Hematopoietic multipotent progenitor cell (in vitro differentiated cells): ENCODE data around the gene UNK. TPM values are rescaled to one million over a fixed set of nuclear protein-coding genes. Genes with fewer than 3 reads are reported as not detected.
A peak's percentile ranks its signal among the peaks of the same experiment; 100 is the strongest.

Experiments
- DNase-seq, 3 donors: peaks; one replicate each; pipeline ENCODE4 v3.0.0-alpha.2; 2011 to 2015; ENCODE audit warnings: low read depth in 2 of 3, low spot score in 2 of 3
- total RNA-seq: library from RNA; depleted of rRNA; stranded (reverse); fragments of >200 nt; gene quantifications from one replicate; pipeline ENCODE4 v1.2.3, GENCODE V29; 2012

UNK gene, protein sequence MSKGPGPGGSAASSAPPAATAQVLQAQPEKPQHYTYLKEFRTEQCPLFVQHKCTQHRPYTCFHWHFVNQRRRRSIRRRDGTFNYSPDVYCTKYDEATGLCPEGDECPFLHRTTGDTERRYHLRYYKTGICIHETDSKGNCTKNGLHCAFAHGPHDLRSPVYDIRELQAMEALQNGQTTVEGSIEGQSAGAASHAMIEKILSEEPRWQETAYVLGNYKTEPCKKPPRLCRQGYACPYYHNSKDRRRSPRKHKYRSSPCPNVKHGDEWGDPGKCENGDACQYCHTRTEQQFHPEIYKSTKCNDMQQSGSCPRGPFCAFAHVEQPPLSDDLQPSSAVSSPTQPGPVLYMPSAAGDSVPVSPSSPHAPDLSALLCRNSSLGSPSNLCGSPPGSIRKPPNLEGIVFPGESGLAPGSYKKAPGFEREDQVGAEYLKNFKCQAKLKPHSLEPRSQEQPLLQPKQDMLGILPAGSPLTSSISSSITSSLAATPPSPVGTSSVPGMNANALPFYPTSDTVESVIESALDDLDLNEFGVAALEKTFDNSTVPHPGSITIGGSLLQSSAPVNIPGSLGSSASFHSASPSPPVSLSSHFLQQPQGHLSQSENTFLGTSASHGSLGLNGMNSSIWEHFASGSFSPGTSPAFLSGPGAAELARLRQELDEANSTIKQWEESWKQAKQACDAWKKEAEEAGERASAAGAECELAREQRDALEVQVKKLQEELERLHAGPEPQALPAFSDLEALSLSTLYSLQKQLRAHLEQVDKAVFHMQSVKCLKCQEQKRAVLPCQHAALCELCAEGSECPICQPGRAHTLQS
- total RNA-seq, result 34.7 TPM

DNA sequence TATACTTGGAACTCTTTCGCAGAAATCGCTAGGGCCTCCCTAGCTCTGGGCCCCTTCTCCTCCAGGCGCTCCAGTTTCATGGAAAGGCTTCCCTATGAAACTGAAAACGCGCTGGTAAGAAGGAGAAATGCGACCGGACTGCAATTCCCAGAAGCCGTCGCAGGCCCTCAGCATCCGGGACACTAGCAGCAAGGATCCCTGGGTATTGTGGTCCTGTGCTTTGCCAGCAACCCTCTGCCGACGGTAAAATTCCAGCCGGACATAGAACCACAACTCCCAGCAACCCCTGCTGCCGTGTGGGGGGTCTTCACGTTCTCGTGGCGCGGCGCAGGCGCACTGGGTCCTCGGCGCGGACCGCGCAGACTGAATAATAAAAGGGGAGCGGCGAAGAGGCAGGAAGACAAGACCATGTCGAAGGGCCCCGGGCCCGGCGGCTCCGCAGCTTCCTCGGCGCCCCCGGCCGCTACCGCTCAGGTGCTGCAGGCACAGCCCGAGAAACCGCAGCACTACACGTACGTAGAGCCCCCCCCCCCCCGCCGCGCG is at the start of gene UNK:
UNK (plus strand) TSS at position 334 of the 543 bp plus-strand sequence; CDS start at position 409, 75 bp downstream.
- peak; percentile 95 to 99 (median 98) for DNase-seq

DNA sequence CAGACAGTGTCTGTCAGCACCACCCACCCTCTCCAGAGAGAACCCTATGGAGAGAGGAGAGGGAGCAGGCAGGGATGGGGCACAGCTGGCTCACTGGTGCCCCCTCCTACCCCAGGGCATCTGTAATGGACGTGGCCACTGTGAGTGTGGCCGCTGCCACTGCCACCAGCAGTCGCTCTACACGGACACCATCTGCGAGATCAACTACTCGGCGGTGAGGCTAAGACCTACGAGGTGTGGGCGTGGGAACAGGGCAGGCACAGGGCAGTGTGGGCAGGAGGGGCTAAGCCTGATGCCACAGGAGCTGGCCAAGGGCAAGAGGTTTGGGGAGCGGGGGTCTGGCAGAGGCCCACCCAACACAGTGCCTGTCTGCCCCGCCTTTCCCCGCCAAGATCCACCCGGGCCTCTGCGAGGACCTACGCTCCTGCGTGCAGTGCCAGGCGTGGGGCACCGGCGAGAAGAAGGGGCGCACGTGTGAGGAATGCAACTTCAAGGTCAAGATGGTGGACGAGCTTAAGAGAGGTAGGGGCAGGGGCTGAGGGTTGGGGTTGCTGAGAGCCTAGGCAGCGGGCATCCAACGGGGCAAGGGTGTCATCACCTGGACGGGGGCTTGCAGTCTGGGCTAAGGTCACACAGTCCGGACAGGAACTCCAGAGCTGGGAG is 48.3 kb upstream of the UNK start:
- no peak for DNase-seq

DNA sequence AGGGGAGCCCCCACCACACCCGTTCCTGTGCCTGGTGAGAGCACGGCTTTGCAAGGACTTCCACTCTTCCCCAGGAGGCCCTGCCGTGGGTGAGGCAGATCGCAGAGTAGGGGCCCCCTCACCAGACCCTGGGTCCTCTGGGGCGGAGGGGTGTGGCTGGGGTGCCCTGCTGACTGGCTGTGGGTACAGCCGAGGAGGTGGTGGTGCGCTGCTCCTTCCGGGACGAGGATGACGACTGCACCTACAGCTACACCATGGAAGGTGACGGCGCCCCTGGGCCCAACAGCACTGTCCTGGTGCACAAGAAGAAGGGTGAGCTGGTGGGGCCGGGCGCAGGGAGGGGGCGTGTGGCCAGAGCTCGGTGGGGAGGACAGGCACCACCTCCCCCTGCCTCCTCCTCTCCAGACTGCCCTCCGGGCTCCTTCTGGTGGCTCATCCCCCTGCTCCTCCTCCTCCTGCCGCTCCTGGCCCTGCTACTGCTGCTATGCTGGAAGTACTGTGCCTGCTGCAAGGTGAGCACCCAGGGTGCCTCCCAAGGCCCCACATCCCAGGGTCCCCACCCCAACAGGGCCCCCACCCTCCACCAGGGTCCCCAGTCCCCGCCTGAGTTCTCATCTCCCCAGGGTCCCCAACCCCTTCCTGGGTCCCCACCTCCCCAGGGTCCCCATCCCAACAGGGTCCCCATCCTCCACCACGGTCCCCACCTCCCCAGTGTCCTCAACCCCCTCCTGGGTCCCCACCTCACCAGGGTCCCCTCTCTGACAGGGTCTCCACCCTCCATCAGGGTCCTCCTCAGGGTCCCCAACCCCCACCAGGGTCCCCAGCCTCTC is 47.3 kb upstream of the UNK start:
- no peak for DNase-seq

DNA sequence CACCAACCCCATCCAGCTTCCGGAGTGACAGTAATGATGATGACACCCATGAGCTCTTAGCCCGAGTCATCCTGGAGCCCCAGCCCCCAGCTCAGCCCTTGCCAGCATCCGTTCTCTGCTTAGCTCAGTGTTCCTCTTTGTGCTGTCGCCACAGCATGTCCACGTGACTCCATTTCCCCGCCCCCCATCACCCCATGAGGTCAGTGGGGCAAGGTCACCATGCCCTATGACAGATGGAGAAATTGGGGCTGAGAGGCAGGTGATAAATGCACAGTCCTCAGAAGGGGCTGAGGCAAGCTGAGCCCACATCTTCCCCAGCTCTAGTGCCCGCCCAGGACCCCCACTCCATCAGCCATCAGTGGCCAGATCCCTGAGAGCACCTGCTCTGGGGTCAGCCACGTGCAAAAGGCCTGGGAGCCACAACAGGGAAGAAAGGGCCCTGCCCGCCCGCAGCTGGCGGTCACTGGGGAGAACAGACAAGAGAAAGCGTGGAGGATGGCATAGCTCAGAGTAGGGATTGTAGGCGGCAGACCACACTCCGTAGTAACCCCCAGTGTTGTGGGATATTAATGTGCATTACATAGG is 46.3 kb upstream of the UNK start:
- DNase-seq, result peak in 1 of 3 donors; percentile 50

DNA sequence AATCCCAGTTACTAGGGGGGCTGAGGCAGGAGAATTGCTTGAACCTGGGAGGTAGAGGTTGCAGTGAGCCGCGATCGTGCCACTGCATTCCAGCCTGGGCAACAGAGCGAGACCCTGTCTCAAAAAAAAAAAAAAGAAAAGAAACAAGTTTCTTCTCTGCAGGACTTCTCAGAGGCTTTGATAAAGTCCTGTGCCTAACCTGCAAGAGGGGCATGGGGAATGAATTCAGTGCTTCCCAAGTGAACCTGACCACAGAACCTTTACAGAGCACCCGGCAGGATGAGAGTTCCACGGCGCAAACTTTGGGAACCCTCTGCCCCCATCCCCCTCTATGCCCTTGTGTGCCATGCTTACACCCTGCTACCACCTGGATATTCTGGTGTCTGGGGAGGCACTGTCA is 45.4 kb upstream of the UNK start:
- DNase-seq, result no peak

DNA sequence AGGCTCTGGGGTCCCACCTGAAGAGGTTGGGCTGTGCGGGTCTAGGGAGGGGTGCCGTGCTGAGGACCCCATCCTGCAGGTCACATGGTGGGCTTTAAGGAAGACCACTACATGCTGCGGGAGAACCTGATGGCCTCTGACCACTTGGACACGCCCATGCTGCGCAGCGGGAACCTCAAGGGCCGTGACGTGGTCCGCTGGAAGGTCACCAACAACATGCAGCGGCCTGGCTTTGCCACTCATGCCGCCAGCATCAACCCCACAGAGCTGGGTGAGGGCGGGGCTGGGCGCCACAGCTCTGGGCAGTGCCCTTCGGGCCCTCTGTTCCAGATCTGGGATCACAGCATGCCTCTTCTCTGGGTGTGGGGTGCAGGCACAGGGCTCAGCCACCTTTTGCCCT is 44.8 kb upstream of the UNK start:
- DNase-seq, result no peak

DNA sequence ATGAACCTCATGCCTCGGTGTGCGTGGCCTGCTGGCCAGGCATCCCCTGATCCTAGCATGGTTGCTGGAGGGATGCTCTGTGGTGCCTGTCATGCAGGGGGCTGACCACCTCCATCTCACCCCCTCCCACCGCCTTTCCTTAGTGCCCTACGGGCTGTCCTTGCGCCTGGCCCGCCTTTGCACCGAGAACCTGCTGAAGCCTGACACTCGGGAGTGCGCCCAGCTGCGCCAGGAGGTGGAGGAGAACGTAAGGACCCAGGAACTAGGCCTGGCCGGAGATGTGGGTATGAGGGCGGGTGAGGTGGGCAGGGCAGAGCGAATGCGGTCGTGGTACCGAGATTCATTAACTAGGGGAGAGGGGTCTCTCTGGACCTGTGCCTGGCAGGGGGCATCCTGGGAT is 44.4 kb upstream of the UNK start:
- DNase-seq, result no peak

DNA sequence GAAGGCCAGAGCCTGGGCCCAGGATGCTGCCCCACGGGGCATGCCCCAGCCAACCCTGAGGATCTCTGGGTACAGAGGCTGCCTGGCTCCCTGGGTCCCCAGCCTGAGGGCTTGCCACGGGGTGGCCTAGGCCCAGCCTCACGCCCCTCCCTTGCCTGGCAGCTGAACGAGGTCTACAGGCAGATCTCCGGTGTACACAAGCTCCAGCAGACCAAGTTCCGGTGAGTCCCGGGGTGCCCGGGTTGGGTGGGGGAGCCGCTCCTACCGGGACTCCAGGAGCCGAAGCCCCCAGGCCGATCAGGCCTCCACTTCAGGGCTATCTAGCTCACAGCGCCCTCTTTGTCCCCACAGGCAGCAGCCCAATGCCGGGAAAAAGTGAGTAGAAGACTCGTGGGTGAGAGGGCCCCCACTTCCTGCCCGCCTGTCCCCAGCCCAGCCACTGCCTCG is 44.0 kb upstream of the UNK start:
- DNase-seq, result no peak

DNA sequence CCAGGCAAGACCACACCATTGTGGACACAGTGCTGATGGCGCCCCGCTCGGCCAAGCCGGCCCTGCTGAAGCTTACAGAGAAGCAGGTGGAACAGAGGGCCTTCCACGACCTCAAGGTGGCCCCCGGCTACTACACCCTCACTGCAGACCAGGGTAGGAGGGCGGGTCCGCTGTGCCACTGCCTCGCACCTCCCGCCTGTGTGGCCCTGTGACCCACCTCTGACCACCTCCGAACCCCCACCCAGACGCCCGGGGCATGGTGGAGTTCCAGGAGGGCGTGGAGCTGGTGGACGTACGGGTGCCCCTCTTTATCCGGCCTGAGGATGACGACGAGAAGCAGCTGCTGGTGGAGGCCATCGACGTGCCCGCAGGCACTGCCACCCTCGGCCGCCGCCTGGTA is 42.3 kb upstream of the UNK start:
- no peak for DNase-seq

DNA sequence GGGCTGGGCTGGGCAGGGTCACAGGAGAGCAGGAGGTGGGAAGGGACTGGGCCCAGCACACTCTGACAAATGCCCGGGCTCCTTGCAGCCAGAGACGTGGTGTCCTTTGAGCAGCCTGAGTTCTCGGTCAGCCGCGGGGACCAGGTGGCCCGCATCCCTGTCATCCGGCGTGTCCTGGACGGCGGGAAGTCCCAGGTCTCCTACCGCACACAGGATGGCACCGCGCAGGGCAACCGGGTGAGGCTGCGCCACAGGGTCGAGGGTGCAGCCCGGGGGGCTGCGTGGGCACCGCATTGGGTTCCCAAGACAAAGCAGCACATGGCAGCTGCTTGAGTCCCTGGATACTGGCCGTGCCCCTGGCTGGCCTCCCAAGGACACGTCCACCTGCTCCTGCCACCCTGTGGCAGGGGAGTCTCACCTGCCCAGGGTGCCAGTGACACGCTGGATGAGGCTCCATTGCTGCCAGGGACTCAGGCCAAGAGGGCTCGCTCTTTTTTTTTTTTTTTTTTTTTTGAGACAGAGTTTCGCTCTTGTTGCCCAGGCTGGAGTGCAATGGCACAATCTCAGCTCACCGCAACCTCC is 40.9 kb upstream of the UNK start:
- no peak for DNase-seq

DNA sequence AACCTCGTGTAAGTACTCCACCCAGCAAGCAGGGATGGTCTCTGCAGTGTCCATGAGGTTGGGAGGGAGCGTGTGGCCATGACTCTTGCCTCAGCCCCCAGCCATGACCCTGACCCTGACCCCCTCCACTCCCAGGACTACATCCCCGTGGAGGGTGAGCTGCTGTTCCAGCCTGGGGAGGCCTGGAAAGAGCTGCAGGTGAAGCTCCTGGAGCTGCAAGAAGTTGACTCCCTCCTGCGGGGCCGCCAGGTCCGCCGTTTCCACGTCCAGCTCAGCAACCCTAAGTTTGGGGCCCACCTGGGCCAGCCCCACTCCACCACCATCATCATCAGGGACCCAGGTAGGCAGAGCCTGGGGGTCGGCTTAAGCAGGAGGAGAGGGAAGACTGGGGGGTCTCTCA is 35.9 kb upstream of the UNK start:
- no peak for DNase-seq

DNA sequence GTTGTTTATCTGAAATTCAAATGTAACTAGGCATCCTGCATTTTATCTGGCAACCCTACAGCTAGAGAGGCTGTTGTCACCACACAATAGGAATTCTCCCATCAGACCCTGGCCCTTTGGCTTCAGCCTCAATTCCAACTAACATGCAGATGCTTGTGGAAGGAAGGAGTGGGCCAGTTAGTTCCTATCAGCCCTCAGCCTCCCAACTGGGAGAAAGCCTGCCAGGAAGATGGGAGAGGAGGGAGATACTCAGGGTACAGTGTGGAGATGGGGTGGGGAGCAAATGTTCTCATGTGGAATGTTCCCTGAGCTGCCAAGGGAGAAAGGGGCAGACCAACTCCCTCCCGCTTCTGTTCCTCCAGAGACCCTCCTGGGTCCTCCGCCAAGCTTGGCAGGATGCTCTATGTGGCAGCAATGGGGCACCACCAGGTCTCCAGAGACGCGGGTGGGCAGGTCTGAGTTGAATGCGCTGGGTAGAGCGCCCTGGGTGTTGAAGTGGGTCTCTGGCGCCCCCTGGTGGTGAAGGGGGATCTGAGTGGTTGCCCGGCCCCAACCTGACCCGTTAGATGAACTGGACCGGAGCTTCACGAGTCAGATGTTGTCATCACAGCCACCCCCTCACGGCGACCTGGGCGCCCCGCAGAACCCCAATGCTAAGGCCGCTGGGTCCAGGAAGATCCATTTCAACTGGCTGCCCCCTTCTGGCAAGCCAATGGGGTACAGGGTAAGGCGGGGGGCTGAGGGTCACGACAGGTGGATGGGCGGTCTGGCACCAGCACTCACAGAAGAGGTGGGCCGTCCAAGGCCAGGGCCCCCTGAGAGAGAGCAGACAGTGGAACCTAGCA is 34.8 kb upstream of the UNK start:
- peak; percentile 78 to 88 (median 84) for DNase-seq

DNA sequence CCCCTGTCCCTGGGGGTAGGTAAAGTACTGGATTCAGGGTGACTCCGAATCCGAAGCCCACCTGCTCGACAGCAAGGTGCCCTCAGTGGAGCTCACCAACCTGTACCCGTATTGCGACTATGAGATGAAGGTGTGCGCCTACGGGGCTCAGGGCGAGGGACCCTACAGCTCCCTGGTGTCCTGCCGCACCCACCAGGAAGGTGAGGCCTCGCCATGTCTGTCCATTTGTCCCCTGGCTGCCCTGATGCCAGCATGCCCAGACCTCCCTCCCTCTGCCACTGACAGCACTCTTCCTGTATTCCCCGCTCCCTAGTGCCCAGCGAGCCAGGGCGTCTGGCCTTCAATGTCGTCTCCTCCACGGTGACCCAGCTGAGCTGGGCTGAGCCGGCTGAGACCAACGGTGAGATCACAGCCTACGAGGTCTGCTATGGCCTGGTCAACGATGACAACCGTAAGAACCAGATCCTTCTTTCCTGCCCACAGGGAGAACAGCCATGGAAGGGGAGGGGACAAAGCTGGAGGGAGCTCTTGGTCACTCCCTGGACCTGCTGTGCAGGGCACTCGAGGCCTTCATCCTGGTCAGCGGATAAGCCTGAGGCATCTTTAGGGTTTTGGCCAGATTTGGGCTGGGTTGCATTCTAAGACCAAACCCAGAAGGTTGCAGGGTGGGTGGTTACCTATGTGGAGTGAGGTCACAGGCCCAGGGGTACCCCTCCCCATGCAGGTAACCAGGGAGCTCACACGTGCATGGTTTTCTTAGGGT is 33.8 kb upstream of the UNK start:
- no peak for DNase-seq

DNA sequence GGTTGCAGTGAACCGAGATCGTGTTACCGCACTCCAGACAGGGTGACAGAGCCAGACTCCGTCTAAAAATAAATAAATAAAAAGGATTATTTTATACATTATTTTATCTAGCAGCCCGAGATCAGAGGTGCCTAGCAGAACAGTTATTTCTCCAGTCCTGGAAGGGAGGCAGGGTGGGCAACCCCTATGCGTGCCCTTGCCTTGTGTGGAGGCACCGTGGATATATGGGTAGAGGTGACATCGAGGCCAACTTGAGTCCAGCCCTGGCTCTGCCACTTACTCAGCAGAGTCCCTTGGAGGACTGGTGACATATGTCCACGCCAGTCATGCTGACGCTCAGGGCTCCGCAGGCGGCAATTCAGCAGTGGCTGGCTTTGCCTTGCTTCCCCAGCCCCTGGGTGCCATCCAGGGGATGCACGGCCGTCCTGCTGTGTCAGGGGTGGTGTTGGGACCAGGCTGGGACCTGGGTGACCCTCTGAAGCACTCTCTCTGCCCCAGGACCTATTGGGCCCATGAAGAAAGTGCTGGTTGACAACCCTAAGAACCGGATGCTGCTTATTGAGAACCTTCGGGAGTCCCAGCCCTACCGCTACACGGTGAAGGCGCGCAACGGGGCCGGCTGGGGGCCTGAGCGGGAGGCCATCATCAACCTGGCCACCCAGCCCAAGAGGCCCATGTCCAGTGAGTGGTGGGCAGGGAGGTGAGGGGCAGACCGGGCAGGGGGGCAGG is 32.8 kb upstream of the UNK start:
- no peak for DNase-seq

DNA sequence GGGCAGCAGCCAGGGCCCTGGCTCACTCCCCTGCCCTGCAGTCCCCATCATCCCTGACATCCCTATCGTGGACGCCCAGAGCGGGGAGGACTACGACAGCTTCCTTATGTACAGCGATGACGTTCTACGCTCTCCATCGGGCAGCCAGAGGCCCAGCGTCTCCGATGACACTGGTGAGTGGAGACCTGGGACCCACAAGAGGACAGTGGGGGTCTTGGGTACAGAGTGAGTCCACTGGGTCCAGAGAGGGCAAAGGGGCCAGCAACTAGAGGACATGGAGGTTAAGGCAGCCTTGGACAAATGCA is 32.2 kb upstream of the UNK start:
- no peak for DNase-seq

DNA sequence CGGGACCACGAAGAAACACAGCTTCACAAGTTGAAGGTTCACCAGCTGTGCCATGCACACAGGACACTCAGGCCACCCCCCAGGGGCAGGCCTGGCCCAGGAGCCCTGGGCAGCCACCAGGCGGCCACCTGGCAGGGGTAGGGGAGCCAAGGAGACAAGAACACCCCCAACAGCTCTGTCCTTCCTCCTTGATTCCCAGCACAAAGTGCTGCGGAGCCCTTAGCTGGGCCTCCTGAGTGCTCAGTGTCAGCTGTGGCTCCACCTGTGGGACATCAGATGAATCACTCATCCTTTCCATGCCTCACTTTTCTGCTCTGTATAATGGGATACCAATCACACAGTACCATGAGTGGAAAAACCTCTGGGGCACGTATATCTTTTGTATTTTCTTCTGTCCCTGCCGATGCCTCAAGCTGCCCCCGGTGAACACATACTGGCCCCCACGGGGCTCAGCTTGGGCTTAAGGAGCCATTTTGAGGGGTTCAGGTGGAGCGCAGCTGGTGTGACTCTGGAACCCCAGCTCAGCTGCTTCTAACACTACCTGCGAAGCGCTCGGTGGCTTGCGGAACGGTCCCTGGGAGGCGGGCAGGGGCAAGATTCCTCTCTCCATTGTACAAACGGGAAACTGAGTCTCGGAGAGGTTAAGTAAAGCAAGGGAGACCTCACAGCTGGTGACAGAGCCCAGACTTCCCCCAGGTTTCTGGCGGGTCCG is 31.6 kb upstream of the UNK start:
- no peak for DNase-seq
